Mononuclear cell (primary cell): ENCODE results near the gene GREM1. TPM values are rescaled to one million over a fixed set of nuclear protein-coding genes. Genes with fewer than 3 reads are reported as not detected.

Experiments
- H3K27me3 ChIP-seq: 2 replicates; pipeline ENCODE4 v1.6.0; 2011; ENCODE audit warnings: low read length, control low read depth; ENCODE audit not compliant: insufficient read depth
- H3K4me1 ChIP-seq: 2 replicates; pipeline ENCODE4 v1.5.1; 2011; ENCODE audit warnings: mild to moderate bottlenecking, low read length, control low read depth; ENCODE audit not compliant: insufficient read depth
- H3K4me3 ChIP-seq: 2 replicates; pipeline ENCODE4 v1.5.1; 2011; ENCODE audit warnings: mild to moderate bottlenecking, low read length, moderate library complexity
- H3K9me3 ChIP-seq: 2 replicates; pipeline ENCODE4 v1.5.1; 2011; ENCODE audit warnings: low read depth, mild to moderate bottlenecking, control low read depth, low read length
- total RNA-seq: library from RNA; depleted of rRNA; stranded (reverse); fragments of >200 nt; gene quantifications from one replicate; pipeline ENCODE4 v1.2.3, GENCODE V29; 2012

GREM1 gene
- 0.10 TPM for total RNA-seq

DNA sequence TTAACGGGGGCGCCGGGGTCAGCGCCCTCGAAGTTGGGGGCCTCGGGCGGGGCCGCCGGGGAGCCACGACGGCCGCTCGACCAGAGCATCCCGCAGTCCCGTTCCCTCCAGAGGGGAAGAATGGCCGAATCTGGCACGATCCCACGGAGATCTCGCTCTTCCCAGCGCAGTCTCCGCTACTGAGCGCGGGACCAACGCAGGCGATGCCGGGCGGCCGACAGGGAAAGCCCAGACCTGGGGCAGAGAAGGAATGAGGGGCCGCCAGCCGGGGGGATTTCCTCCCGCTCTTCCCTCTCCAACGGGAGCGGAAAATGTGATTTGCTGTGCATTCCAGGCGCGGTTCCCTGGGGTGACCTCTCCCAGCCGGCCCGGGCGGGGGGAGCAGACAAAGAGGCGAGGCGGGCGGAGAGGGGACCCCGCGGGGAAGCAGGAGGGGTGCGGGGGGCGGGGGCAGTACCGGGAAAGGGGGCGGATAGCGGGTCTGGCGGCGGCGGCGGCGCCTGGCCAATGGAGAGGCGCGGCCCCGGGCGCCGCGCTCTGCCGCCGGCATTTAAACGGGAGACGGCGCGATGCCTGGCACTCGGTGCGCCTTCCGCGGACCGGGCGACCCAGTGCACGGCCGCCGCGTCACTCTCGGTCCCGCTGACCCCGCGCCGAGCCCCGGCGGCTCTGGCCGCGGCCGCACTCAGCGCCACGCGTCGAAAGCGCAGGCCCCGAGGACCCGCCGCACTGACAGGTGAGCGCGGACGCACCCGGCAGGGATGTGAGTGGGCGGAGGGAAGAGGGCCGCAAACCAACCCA, at the start of gene GREM1:
Gene GREM1 (plus strand): TSS at position 579 of the 801 bp plus-strand sequence. CDS start 12,687 bp downstream, outside the sequence.
- Histone ChIP-seq H3K27me3 (peaks cover 85% of the 10 kb centered on the region), H3K4me3 (no peak within 1 kb of the TSS)

DNA sequence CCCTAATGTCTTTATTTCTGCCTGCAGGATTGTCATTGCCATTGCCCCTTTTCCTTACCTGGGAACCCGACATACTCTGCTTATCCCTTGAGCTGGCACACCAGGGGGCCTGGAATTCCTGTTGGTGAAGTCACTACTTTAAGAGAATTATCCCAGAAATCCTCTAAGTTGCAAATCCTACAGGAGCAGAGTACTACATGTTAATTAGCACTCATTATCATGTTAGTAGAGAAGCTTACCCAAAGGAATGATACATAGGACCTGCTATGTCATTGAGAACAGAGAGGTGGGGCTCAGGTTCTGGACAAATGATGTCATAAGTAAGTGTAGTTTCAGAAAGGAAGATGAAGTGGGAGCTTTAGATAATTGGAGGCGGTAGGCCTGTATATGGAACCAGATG, 48.9 kb upstream of the GREM1 start:
- H3K9me3 ChIP-seq: no peaks in the 10 kb centered on the region

More for the DNA sequence above, at the start of gene GREM1:
- H3K4me1 ChIP-seq: peaks cover 22% of the 10 kb centered on the region
- no peaks in the 10 kb centered on the region for H3K9me3 ChIP-seq

DNA sequence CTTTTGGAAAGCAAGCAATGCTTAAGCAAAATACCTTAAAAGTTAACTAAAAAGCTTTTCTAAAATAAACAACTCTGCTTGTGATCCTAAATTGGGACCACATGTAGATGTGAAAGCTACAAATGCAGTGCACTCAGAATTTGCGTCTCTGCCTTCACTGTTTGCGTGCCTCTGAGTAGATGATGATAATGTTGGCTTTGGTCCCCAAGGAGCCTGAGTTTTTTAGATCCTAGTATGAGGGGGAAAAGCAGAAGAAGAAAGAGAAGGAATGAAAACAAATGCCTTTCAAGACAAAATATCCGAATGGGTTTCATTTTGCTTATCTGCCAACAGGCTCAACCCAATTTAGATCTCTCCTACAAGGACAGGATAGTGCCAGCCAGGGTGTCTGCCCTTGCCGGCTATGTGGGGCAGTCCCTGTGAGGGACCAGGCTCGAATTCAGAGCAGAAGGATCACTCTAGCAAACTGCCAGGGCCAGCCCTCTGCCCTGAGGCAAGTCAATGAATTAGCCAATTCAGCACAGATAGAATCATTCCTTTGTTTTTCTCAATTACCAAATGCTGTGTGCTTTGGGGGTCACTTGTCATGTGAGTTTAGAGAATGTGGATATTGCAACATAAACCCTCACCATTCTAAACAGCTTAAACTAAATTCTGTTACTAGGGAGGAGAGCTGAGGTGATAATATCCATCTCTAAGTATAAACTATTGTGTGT, 47.8 kb upstream of the GREM1 start:
- Histone ChIP-seq H3K9me3 (no peaks in the 10 kb centered on the region), H3K4me3 (no peak overlapping the region), H3K27me3 (no peaks in the 10 kb centered on the region), H3K4me1 (no peaks in the 10 kb centered on the region)

More for the DNA sequence above, 48.9 kb upstream of the GREM1 start:
- Histone ChIP-seq H3K27me3 (no peaks in the 10 kb centered on the region), H3K4me3 (no peak overlapping the region), H3K4me1 (no peaks in the 10 kb centered on the region)

DNA sequence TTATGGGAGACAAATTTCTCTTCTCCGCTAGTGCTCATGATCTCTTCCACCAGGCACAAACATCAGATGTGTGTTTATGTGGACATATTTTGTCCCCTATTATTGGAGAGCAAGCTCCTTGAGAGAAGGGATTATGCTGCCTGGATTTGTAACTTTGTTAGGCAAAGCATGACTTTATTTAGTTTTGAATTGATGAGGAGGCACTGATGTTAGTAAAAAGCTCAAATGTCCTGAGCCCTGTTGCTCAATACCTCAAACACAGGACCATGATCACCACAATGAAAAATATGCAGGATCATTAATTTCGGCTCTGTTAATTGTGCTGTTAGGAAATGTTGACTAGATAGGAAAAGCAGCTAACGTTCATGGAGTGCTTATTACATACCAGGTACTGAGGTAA, 47.2 kb upstream of the GREM1 start:
- Histone ChIP-seq H3K4me3 (no peak overlapping the region), H3K4me1 (no peaks in the 10 kb centered on the region), H3K27me3 (no peaks in the 10 kb centered on the region), H3K9me3 (no peaks in the 10 kb centered on the region)

DNA sequence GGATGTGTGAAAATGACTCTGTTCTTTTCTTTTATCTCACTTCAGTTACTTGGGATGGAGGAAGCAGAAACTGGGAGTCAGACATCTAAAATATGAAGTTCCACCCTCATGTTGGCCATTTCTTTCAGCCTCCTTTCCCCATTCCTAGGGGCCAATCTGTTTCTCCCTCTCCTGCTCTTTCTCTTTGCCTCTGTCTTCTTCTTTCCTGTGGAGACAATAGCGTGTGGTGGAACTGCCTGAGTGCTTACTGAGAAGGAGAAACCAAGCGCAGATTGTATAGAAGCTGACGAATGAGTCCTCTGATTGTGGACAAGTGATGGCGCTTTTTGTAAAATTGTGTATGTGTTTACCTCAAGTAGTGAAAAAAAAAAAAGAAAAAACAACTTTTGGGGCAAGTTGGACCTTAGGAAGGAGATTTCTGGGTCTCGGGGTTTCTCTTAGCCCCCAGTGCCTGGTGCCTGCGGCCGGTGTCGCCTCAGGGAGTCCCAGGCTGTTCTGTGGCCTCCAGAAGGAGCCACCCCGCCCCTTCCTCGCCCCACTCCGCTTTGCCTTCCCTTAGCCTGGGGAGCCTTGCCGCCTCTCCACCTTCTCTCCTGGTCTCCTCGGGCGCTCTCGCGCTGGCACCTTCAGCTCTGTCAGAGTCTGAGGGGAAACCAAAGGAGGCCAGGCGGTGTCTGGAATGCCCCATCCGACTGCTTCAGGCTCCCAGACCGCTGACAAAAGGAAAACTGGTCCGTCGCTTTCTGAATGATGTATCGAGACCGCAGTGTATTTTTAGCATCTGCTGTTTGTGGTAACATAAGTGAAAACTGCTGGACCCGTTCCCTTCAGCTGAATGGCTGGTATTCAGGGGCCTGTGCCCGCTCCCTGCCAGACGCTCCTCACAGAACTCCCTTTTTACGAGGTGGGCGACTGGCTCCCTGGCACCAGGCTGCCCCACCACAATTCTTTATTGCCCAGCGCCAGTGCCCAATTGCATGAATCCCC, 46.2 kb upstream of the GREM1 start:
- Histone ChIP-seq H3K4me3 (no peak overlapping the region), H3K27me3 (no peaks in the 10 kb centered on the region), H3K4me1 (no peaks in the 10 kb centered on the region), H3K9me3 (no peaks in the 10 kb centered on the region)

DNA sequence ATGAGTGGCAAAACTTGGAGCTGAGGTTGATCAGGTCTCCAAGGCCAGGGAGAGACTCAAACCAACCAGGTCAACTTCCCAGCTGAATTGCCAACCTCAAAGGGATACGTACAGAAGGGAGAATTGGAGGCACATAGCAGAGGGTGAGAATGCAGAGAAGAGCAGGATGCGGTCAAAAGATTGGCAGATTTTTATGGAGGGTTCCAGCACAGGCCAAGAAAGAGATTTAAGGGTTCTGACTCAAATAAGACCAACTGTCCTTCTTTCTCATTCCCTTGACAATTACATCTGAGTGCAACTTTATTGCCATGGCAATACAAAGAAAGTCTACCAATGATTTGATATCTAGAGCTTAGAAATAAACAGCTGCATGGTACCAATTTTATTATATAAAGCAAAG, 43.1 kb upstream of the GREM1 start:
- Histone ChIP-seq H3K27me3 (no peaks in the 10 kb centered on the region), H3K4me3 (no peak overlapping the region), H3K9me3 (no peaks in the 10 kb centered on the region), H3K4me1 (no peaks in the 10 kb centered on the region)

DNA sequence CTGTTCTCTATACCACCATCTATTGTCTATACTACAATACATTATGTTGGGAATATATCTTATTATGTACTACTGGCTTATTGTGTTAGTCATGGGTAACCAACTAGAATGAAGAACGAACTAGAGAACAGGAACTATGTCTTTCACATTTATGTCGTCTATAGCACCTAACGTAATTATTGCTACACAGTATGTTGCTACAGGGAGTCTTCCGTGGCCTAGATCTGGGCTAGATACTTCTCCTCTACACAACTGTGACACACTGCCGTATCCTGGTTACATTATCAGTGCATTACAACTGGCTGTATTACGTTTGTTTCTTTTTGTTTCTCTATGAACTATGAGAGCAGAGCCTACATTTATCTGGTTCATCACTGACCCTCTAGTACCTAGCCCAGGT, 42.3 kb upstream of the GREM1 start:
- Histone ChIP-seq H3K9me3 (no peaks in the 10 kb centered on the region), H3K27me3 (no peaks in the 10 kb centered on the region), H3K4me3 (no peak overlapping the region), H3K4me1 (no peaks in the 10 kb centered on the region)

DNA sequence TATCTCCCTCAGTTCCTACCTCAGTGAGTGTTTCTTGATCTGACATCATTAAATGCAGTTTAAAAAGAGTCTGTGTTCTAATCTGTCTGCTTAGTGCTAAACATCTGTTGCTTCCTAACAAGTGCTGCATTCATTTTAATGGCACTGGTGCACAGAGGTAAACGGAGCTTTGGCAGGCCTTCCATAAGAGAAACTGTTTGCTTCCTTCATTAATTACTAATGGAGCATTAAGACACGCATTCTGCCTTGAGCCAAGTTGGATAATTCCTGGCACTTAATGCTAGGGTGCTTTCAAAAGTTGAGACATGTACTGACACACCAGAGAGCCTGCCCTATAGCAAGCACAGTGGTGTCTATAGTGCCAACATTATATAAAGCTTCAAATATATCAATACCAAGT, 41.6 kb upstream of the GREM1 start:
- H3K4me3 ChIP-seq: no peak overlapping the region
- no peaks in the 10 kb centered on the region for H3K9me3 ChIP-seq
- no peaks in the 10 kb centered on the region for H3K4me1 ChIP-seq
- no peaks in the 10 kb centered on the region for H3K27me3 ChIP-seq

DNA sequence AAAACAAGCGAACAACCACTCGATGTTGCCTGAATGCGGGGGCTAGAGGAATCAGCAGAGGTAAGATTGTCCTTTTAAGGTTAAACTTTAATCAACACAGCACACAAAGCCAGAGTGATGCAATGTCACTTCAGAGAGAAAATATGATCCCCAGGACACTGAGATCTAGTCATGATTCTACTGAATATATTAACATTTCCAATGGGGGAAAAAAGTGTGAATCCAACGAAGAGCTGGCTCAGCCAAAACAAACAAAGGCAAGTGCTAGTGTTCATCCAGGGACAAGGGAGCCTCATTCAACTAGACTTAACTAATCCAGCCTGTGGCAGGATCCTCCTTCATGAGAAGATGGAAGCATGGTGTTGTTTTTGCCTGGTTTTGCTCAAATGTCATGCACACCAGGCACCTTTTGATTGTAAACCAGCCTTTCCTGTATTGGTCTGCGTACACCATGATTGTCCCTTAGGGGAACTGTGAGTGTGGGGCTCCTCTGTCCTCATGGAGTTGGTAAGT, 40.5 kb upstream of the GREM1 start:
- Histone ChIP-seq H3K9me3 (no peaks in the 10 kb centered on the region), H3K27me3 (no peaks in the 10 kb centered on the region), H3K4me1 (no peaks in the 10 kb centered on the region), H3K4me3 (no peak overlapping the region)

DNA sequence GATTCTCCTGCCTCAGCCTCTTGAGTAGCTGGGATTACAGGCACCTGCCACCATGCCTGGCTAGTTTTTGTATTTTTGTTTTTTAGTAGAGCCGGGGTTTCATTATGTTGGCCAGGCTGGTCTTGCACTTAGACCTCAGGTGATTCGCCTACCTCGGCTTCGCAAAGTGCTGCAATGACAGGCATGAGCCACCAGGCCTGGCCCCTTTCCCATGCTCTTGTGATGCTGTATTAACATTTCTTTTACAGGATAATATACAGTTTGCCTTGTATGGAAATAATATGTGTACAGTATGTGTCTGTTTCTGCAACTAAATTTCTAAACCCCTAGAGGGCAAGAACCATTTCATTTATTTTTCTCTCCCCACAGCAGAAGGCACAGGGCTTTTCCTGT, 38.5 kb upstream of the GREM1 start:
- Histone ChIP-seq H3K27me3 (no peaks in the 10 kb centered on the region), H3K9me3 (no peaks in the 10 kb centered on the region), H3K4me1 (peaks cover 3% of the 10 kb centered on the region), H3K4me3 (no peak overlapping the region)

DNA sequence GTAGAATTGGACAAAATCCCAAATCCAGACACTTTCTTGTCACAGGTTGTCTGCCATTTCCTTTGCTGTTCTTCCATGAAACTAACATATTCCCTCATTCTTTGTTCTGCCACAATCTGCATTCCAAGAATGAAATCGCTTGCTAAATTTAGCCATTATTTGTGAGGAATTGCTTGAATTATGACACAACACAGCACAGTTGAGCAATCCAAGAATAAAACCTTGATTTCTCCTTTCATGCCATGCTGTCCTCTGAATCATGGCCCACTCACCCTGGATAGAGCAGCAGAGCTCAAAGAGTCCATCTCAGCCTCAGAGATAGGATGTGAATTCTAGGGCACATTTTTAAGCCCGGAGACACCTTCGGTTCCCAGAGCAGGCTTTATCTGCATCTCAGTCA, 35.2 kb upstream of the GREM1 start:
- no peaks in the 10 kb centered on the region for H3K9me3 ChIP-seq
- H3K4me3 ChIP-seq: no peak overlapping the region
- no peaks in the 10 kb centered on the region for H3K27me3 ChIP-seq
- H3K4me1 ChIP-seq: peaks cover 3% of the 10 kb centered on the region

DNA sequence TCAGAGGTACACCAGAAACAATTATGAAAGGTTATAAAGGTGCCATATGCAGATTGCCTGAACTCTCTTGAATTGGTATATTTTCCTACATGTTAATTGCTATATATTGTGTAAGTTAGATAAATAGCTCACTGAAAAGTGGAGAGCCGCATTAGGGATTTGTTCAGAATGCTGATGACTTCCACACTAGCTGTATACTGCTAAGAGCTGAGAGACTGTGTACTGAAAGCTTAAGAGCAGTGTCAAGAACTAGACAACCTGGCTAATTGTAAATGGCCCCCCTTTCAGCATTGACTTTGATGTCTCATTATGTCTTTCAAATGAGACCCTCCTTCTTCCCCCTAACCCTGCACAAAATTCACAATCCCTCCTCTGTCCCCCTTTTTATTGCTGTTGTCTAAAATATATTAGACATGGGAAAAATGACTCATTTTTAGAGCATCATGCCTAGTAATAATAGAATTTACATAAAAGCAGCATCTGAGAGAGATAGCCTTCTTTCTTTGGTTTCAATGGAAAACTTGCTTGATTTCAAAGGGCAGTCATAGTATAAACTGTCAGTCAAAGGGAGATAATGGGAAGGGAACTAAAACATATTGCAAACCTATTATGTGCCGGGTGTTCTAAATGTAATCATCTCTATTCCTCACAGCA, 34.7 kb upstream of the GREM1 start:
- no peak overlapping the region for H3K4me3 ChIP-seq
- H3K4me1 ChIP-seq: peaks cover 3% of the 10 kb centered on the region
- H3K9me3 ChIP-seq: no peaks in the 10 kb centered on the region
- no peaks in the 10 kb centered on the region for H3K27me3 ChIP-seq

DNA sequence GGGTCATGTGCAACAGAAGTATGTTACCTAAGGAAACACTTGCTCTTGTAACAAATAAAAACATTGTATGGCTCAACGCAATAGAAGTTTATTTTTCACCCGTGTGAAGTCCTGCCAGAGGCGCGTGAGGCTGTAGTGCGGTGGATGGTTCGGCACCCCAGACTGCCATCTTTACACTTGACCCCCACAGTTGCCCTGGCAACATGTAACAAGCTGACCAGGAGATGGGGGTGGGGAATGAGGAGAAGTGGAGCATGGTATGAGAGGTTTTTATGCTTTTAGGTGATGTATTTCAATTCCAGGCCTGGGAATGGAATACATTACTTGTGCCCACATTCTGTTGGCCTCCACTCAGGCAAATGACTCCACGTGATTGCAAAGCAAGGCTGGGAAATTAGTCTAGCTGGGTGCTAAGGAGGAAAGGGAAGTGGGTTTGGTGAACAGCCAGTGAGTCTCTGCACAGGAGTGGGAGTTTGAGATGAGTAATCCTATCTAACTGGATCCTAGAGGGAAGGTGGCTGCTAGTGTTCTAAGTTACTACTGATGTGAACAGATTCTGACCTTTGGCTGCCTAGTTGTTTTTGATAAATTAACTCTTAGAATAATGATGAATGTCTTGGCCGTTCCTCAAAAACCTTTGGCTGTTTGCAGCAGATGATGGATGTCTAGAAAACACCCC, 33.8 kb upstream of the GREM1 start:
- no peaks in the 10 kb centered on the region for H3K27me3 ChIP-seq

DNA sequence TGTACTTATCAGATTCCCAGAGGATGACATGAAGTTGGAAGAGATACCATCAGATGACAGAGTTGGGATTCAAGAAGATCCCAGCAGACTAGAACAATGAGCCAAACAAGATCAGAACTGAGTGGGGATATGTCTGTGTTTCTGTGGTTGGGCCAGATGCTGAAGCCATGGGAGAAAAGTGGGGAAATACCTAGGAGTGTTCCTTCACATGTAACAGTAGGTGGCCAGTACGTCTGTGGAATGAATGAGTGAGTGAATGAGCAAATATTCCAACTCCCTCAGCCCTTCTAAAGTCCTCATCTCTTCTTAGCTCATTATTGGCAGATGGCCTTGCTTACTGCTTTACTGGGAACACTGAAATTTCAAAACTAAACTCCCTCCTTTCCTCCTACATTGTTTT, 32.2 kb upstream of the GREM1 start:
- H3K27me3 ChIP-seq: no peaks in the 10 kb centered on the region
- no peak overlapping the region for H3K4me3 ChIP-seq
- H3K4me1 ChIP-seq: peaks cover 3% of the 10 kb centered on the region

More for the DNA sequence above, 33.8 kb upstream of the GREM1 start:
- Histone ChIP-seq H3K9me3 (no peaks in the 10 kb centered on the region), H3K4me1 (peaks cover 3% of the 10 kb centered on the region), H3K4me3 (no peak overlapping the region)

More for the DNA sequence above, 32.2 kb upstream of the GREM1 start:
- no peaks in the 10 kb centered on the region for H3K9me3 ChIP-seq
